Measurements from ENCODE around the gene RTEL1.

GRCh38 chr20:63718996-63719395, 60.9 kb downstream of the RTEL1 start:
- TF ChIP-seq EZH2 (IDR thresholded peaks at IDR 0.05) (no peak), POLR2AphosphoS5 (IDR thresholded peaks at IDR 0.05; ENCODE audit: borderline replicate concordance, low read depth, low read length) (no peak)
